Measurements from ENCODE around the gene MAD2L1. TPM values are rescaled to one million over a fixed set of nuclear protein-coding genes. Genes with fewer than 3 reads are reported as not detected.
A peak's percentile ranks its signal among the peaks of the same experiment; 100 is the strongest.
"Not testable (repeated sequence)": the region's sequence is repeated elsewhere in the genome, so short reads cannot be mapped to it uniquely, and the experiment has no call there.

The MAD2L1 gene
- 99.9 TPM for polyA plus RNA-seq (2013, experiment 1 of 2)
- 94.7 TPM for polyA plus RNA-seq (2013, experiment 2 of 2)

DNA sequence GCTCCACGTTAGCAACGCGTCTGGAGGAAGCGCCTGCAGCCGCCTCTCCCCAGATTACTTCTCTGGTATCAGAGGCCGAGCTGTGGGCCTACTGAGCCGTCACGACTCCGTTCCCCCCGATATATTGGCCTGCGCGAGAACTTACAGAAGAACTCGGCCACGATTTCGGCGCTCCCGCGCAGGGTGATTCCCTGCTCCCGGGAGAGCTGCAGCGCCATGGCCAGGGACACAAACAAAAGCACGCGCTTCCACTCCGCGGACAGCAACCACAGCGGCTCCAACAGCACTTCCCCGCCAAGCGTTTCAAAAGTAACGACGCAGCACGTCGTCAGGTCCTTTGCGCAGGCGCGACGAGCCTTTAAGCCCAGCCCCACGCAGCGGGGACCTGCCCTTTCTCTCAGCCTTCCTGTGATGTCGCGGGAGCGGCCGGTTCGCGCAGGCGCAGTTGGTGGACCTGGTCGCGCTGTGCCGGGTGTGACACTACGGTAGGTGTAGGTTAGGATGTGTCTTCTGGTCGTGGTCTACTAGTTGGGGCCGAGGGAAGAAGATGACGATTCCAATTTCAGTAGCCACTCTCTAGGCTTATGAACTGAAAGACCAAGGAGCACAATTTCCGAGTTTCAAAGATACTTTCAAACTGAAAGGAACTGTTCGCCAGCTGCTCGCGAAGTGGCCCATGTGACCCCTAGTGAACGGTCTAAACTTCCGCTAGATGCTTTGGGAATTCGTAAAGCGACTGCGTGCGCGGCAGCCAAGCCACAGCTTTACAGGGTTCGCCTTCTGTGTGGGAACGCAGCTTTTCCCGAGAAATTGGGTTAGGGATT lies at the start of gene MAD2L1:
Gene MAD2L1 (minus strand): TSS at position 332 of the 824 bp plus-strand sequence. CDS start 114 bp downstream, at position 218.
- Histone ChIP-seq H3K27ac (ENCODE audit: low read depth, low read length) (peak within 1 kb of the TSS; percentile 97), H3K9ac (ENCODE audit: low read depth, low read length) (peak within 1 kb of the TSS; percentile 96), H3K9me3 (ENCODE audit: insufficient read depth, low read depth, low read length) (no peaks in the 10 kb centered on the region), H3K36me3 (ENCODE audit: insufficient read depth, low read length) (peaks cover 39% of the 10 kb centered on the region), H3K4me3 (ENCODE audit: low read length) (peak within 1 kb of the TSS; percentile 78), H3K4me1 (ENCODE audit: insufficient read depth, low read length) (peaks cover 24% of the 10 kb centered on the region), H3K27me3 (ENCODE audit: insufficient read depth, low read length) (no peaks in the 10 kb centered on the region)
- under 1% methylated on average over 65 of the region's 65 CpGs for WGBS

DNA sequence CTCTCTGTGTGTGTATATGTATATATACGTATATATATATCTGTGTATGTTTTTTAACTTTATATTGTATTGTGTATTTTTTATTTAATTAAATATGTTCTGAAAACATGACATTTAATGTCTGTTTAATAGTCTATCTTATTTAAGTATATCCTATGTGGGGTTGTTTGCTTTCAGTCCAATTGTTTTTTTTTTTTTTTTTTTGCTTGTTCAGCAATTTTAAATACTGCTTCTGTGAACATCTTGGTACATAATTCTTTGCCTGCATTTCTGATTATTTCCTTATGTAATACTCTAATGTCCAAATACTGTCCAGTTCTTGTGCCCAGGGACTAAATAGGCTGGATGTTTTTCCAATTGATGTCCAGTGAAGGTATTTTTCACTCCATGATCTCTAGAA lies 45.1 kb upstream of the MAD2L1 start:
- Histone ChIP-seq H3K4me3 (ENCODE audit: low read length) (no peak overlapping the region), H3K4me1 (ENCODE audit: insufficient read depth, low read length) (no peaks in the 10 kb centered on the region), H3K27ac (ENCODE audit: low read depth, low read length) (no peak overlapping the region), H3K36me3 (ENCODE audit: insufficient read depth, low read length) (no peaks in the 10 kb centered on the region), H3K27me3 (ENCODE audit: insufficient read depth, low read length) (no peaks in the 10 kb centered on the region), H3K9ac (ENCODE audit: low read depth, low read length) (no peak overlapping the region), H3K9me3 (ENCODE audit: insufficient read depth, low read depth, low read length) (no peaks in the 10 kb centered on the region)
- WGBS: no CpG with 5 or more reads among the region's 1 CpG

DNA sequence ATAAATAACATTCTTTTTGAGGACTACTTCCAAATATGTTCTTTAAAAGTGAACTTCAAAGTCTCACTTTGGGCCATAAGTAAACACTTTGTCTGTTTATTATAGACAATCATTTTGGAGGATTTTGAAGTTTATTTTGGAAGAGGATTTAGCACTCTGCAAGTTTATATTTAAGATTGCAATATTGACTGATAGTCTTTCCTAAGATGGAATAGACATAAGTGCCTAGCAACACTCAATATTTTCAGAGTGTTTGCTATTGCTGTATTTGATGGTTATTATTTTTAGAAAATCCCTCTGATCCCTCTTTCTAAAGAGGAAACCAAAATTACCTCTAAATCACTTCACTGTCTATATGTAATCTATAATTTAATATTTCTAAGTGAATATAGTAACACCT lies 42.8 kb upstream of the MAD2L1 start:
- Histone ChIP-seq H3K4me3 (ENCODE audit: low read length) (no peak overlapping the region), H3K27ac (ENCODE audit: low read depth, low read length) (no peak overlapping the region), H3K4me1 (ENCODE audit: insufficient read depth, low read length) (no peaks in the 10 kb centered on the region), H3K27me3 (ENCODE audit: insufficient read depth, low read length) (no peaks in the 10 kb centered on the region), H3K36me3 (ENCODE audit: insufficient read depth, low read length) (no peaks in the 10 kb centered on the region), H3K9ac (ENCODE audit: low read depth, low read length) (no peak overlapping the region), H3K9me3 (ENCODE audit: insufficient read depth, low read depth, low read length) (no peaks in the 10 kb centered on the region)

DNA sequence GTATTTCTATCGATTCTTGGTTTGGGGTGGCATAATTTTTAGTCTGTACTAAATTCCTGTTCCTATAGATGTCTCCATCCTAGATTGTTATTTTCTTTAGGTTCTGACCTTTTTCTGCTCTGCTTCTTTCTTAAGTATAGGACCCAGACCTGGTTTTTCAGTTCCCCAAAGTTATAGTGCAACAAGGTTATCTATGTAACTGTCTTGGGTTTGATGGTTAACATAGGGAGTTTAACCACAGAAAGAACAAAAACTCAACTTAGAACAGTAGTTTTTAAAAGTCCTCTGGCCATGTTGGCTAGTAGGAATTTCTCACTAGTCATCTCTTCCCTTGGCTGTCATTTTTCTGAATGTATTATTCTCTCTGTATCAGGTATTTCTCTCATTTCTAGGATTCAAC lies 38.8 kb upstream of the MAD2L1 start:
- Histone ChIP-seq H3K4me1 (ENCODE audit: insufficient read depth, low read length) (no peaks in the 10 kb centered on the region), H3K9me3 (ENCODE audit: insufficient read depth, low read depth, low read length) (no peaks in the 10 kb centered on the region), H3K27me3 (ENCODE audit: insufficient read depth, low read length) (no peaks in the 10 kb centered on the region), H3K4me3 (ENCODE audit: low read length) (no peak overlapping the region), H3K36me3 (ENCODE audit: insufficient read depth, low read length) (no peaks in the 10 kb centered on the region), H3K9ac (ENCODE audit: low read depth, low read length) (no peak overlapping the region), H3K27ac (ENCODE audit: low read depth, low read length) (no peak overlapping the region)
- WGBS: no CpG with 5 or more reads among the region's 1 CpG

DNA sequence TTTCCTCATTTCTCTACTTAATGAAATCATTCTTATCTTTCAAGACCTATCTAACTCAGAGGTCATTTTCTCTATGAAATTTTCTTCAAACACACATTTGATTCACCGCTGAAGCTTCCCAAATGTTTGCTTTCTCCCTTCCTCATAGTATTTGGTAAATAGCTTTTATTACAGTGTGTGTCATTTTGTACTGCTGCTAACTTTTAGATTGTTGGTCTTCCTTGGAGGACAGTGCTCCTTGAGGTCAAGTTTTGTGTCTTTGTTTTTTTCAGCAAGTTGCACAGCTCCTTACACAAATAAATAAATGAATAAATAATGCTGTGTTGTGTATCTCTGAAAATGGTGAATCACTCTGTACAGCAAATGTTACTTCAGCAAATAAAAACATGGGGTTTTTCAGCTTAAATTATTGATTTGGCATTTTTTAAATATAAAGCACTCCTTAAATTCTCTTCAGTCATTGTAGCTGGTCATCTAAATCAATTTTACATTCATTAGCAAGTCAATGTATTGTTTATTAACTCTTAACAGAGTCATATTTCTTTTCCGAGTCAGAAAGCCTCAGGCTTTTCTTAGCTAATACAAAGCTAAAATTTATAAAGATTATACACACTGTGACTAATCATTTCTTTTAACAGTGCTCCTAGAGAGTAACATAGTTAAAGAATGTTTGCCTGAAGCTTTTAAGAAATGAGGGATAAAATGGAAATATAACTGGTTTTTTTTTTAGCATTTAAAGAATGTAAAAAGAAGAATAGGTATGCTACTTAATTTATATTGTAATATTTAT lies 30.1 kb upstream of the MAD2L1 start:
- no peak overlapping the region for H3K4me3 ChIP-seq (ENCODE audit: low read length)
- peaks cover 4% of the 10 kb centered on the region; the same call in 1 of the 2 replicates for H3K4me1 ChIP-seq (ENCODE audit: insufficient read depth, low read length)
- H3K36me3 ChIP-seq (ENCODE audit: insufficient read depth, low read length): no peaks in the 10 kb centered on the region
- H3K9ac ChIP-seq (ENCODE audit: low read depth, low read length): no peak overlapping the region
- no peaks in the 10 kb centered on the region for H3K9me3 ChIP-seq (ENCODE audit: insufficient read depth, low read depth, low read length)
- H3K27ac ChIP-seq (ENCODE audit: low read depth, low read length): no peak overlapping the region
- 100% methylated on average over 2 of the region's 2 CpGs for WGBS
- H3K27me3 ChIP-seq (ENCODE audit: insufficient read depth, low read length): no peaks in the 10 kb centered on the region

DNA sequence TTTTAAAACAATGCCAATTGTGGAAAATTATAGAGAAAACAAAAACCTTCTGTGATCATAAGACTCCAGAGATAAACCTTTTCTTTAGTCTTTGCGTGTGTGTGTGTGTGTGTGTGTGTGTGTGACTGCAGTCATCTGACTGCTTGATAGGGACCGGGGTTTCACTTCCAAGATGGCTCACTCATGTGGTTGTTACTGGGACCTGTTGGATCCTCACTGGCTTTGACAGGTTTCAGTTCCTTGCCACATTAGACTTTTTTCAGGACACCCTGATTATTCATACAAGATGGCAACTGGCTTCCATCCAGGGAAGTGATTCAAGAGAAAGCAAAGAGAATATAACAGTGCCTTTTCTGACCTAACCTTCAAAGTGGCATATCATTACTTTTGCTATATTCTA lies 21.9 kb upstream of the MAD2L1 start:
- H3K36me3 ChIP-seq (ENCODE audit: insufficient read depth, low read length): no peaks in the 10 kb centered on the region
- WGBS: 96% methylated on average over 2 of the region's 2 CpGs
- H3K27ac ChIP-seq (ENCODE audit: low read depth, low read length): no peak overlapping the region
- H3K27me3 ChIP-seq (ENCODE audit: insufficient read depth, low read length): no peaks in the 10 kb centered on the region
- H3K4me1 ChIP-seq (ENCODE audit: insufficient read depth, low read length): no peaks in the 10 kb centered on the region
- H3K4me3 ChIP-seq (ENCODE audit: low read length): no peak overlapping the region
- H3K9ac ChIP-seq (ENCODE audit: low read depth, low read length): no peak overlapping the region
- H3K9me3 ChIP-seq (ENCODE audit: insufficient read depth, low read depth, low read length): no peaks in the 10 kb centered on the region

DNA sequence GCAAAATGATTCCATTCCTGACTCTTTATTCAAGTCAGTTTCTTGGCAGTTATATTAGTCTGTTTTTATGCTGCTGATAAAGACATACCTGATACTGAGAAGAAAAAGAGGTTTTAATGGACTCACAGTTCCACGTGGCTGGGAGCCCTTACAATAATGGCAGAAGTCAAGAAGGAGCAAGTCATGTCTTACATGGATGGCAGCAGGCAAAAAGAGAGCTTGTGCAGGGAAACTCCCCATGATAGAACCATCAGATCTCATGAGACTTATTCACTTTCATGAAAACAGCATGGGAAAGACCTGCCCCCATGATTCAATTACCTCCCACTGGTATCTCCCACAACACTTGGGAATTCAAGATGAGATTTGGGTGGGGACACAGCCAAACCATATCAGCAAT lies 21.4 kb upstream of the MAD2L1 start:
- H3K36me3 ChIP-seq (ENCODE audit: insufficient read depth, low read length); H3K9me3 ChIP-seq (ENCODE audit: insufficient read depth, low read depth, low read length); H3K4me3 ChIP-seq (ENCODE audit: low read length); H3K4me1 ChIP-seq (ENCODE audit: insufficient read depth, low read length); H3K9ac ChIP-seq (ENCODE audit: low read depth, low read length); H3K27ac ChIP-seq (ENCODE audit: low read depth, low read length); H3K27me3 ChIP-seq (ENCODE audit: insufficient read depth, low read length): not testable (repeated sequence)
- WGBS: 81% methylated on average over 1 of the region's 1 CpG

DNA sequence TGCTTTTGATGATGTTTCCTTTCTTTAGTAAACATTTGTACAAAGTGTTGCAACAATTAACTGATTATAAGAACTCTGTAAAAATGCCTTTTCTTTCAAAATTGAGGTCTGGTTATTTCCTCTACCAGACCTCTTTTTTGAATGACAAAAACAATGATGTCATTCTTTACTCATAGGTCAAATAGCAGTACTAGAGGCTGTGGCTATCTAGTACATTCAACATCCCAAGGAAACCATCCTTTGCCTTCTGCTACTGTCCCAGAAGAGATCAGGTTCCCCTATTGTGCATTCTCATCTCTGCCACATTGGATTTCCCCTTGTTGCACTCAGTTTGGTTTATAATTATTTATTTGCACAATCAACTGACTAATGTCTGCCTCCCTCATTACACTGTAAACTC lies 19.1 kb upstream of the MAD2L1 start:
- Histone ChIP-seq H3K27me3 (ENCODE audit: insufficient read depth, low read length) (no peaks in the 10 kb centered on the region), H3K36me3 (ENCODE audit: insufficient read depth, low read length) (no peaks in the 10 kb centered on the region), H3K9me3 (ENCODE audit: insufficient read depth, low read depth, low read length) (no peaks in the 10 kb centered on the region), H3K4me3 (ENCODE audit: low read length) (no peak overlapping the region), H3K9ac (ENCODE audit: low read depth, low read length) (no peak overlapping the region), H3K27ac (ENCODE audit: low read depth, low read length) (no peak overlapping the region), H3K4me1 (ENCODE audit: insufficient read depth, low read length) (peaks cover 14% of the 10 kb centered on the region)

DNA sequence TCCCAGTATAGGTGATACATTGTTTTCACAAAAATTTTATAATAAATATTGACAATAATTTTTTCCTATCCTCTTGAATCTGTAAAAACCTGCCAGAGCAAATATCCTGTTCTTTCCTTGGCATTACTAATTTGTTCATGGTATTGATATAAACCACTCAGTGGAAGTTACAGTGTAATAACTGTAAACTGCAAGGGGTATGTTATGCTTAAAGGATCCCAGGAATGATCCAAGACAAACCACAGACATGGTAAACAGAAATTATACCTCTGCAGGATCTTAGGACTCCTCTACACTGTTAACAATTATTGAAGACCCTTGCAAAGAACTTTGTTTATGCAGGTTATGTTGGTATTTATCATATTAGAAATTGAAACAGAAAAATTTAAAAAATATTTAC lies 17.7 kb upstream of the MAD2L1 start:
- H3K9ac ChIP-seq (ENCODE audit: low read depth, low read length): no peak overlapping the region
- H3K27ac ChIP-seq (ENCODE audit: low read depth, low read length): no peak overlapping the region
- no peaks in the 10 kb centered on the region for H3K9me3 ChIP-seq (ENCODE audit: insufficient read depth, low read depth, low read length)
- H3K4me1 ChIP-seq (ENCODE audit: insufficient read depth, low read length): peaks cover 14% of the 10 kb centered on the region
- no peaks in the 10 kb centered on the region for H3K27me3 ChIP-seq (ENCODE audit: insufficient read depth, low read length)
- H3K36me3 ChIP-seq (ENCODE audit: insufficient read depth, low read length): no peaks in the 10 kb centered on the region
- H3K4me3 ChIP-seq (ENCODE audit: low read length): no peak overlapping the region

DNA sequence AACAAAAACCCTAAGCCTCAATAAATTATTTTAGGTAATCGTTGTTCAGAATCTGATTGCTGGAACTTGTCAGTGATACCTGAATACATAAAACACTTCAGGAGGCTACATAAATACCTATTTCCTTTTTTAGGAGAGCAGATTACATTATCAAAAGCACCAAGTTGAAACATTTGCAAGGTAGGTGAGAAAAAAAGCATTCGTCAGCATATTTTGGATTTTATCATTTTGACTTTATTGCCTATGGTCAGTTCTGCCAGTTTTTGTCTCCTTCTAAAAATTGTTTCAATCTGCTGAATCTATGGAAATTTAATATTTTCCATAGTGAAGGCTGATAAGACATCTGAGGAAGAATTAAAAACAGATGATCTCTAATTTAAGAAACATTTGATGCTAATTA lies 16.5 kb upstream of the MAD2L1 start:
- H3K27me3 ChIP-seq (ENCODE audit: insufficient read depth, low read length): no peaks in the 10 kb centered on the region
- WGBS: 94% methylated on average over 2 of the region's 2 CpGs
- no peaks in the 10 kb centered on the region for H3K9me3 ChIP-seq (ENCODE audit: insufficient read depth, low read depth, low read length)
- no peak overlapping the region for H3K9ac ChIP-seq (ENCODE audit: low read depth, low read length)
- H3K4me1 ChIP-seq (ENCODE audit: insufficient read depth, low read length): peaks cover 14% of the 10 kb centered on the region
- no peak overlapping the region for H3K4me3 ChIP-seq (ENCODE audit: low read length)
- no peak overlapping the region for H3K27ac ChIP-seq (ENCODE audit: low read depth, low read length)
- no peaks in the 10 kb centered on the region for H3K36me3 ChIP-seq (ENCODE audit: insufficient read depth, low read length)

DNA sequence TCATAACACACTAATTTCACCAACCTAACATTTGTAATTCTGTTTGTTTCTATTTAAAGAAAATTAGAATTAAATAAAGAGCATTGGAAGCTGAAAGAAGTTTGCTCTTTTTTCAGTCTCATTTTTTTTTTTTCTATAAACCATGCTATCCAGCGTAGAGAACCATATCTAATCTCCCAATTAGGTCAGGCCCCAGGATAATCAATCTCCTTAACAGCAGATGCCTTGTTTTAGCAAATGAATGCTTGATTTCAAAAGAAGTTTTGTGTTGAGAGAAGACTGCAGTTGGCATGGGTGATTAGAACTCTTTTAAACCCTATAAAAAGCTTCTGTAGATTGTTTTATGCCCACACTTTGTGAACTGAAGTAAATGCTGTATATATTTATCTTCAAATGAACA lies 15.6 kb upstream of the MAD2L1 start:
- Histone ChIP-seq H3K9ac (ENCODE audit: low read depth, low read length) (no peak overlapping the region), H3K36me3 (ENCODE audit: insufficient read depth, low read length) (no peaks in the 10 kb centered on the region), H3K4me1 (ENCODE audit: insufficient read depth, low read length) (peaks cover 14% of the 10 kb centered on the region), H3K27me3 (ENCODE audit: insufficient read depth, low read length) (no peaks in the 10 kb centered on the region), H3K27ac (ENCODE audit: low read depth, low read length) (no peak overlapping the region), H3K9me3 (ENCODE audit: insufficient read depth, low read depth, low read length) (no peaks in the 10 kb centered on the region), H3K4me3 (ENCODE audit: low read length) (no peak overlapping the region)
- 63% methylated on average over 1 of the region's 1 CpG for WGBS
